Activated CD4-positive, alpha-beta T cell treated with anti-CD3 and anti-CD28 coated beads, Interleukin-2, amount 10 ng/mL, durations not matched to agents 24 days and 14 days (primary cell): ENCODE measurements around the gene NRAP. TPM values are rescaled to one million over a fixed set of nuclear protein-coding genes. Genes with fewer than 3 reads are reported as not detected.
A peak's percentile ranks its signal among the peaks of the same experiment; 100 is the strongest.
"Not testable (repeated sequence)": the region's sequence is repeated elsewhere in the genome, so short reads cannot be mapped to it uniquely, and the experiment has no call there.

Experiments
- DNase-seq: peaks from one replicate; pipeline ENCODE4 v3.0.0; 2022
- H3K27ac Mint-ChIP-seq: one replicate; pipeline ENCODE4 v1.8.0; 2022; ENCODE audit warnings: mild to moderate bottlenecking, mixed read lengths
- H3K27me3 Mint-ChIP-seq: one replicate; pipeline ENCODE4 v1.8.0; 2022; ENCODE audit warnings: mixed read lengths
- H3K36me3 Mint-ChIP-seq: one replicate; pipeline ENCODE4 v1.8.0; 2022; ENCODE audit warnings: low read depth, mild to moderate bottlenecking, mixed read lengths
- H3K4me1 Mint-ChIP-seq: one replicate; pipeline ENCODE4 v1.8.0; 2021; ENCODE audit warnings: mixed read lengths
- H3K4me3 Mint-ChIP-seq: one replicate; pipeline ENCODE4 v1.8.0; 2022; ENCODE audit warnings: mild to moderate bottlenecking, moderate library complexity, mixed read lengths
- H3K9me3 Mint-ChIP-seq: one replicate; pipeline ENCODE4 v1.8.0; 2021; ENCODE audit warnings: mixed read lengths
- intact Hi-C: fragments of 100-400 bp; cut with micrococcal nuclease; formaldehyde crosslinking; loops from one replicate; pipeline ENCODE4 v1.15.1; 2023
- total RNA-seq: library from RNA; stranded (reverse); gene quantifications from 2 replicates; pipeline ENCODE4 v1.2.3, GENCODE V29; 2022

NRAP gene
- total RNA-seq, 1 donor from 2014 or later = not detected

GRCh38 chr10:113666682-113667252 is 2.9 kb upstream of the NRAP start:
- peak overlapping the region; percentile 15 for H3K4me3 Mint-ChIP-seq
- intact Hi-C loops = no loop called here
- H3K9me3 Mint-ChIP-seq = peaks cover 11% of the 10 kb centered on the region
- DNase-seq = peak; percentile 67
- H3K36me3 Mint-ChIP-seq = no peaks in the 10 kb centered on the region
- H3K4me1 Mint-ChIP-seq = peaks cover 16% of the 10 kb centered on the region
- peaks cover 15% of the 10 kb centered on the region for H3K27me3 Mint-ChIP-seq
- H3K27ac Mint-ChIP-seq = peak overlapping the region; percentile 72

- DNase-seq = no peak
- H3K27ac Mint-ChIP-seq = no peak overlapping the region
- peaks cover 7% of the 10 kb centered on the region for H3K9me3 Mint-ChIP-seq
- peaks cover 15% of the 10 kb centered on the region for H3K27me3 Mint-ChIP-seq
- intact Hi-C loops = no loop called here
- no peak overlapping the region for H3K4me3 Mint-ChIP-seq
- no peaks in the 10 kb centered on the region for H3K36me3 Mint-ChIP-seq
- peaks cover 16% of the 10 kb centered on the region for H3K4me1 Mint-ChIP-seq
Measured at GRCh38 chr10:113665806-113666354, 2.0 kb upstream of the NRAP start.

GRCh38 chr10:113665352-113665751 is 1.5 kb upstream of the NRAP start:
- intact Hi-C loops = no loop called here
- H3K4me1 Mint-ChIP-seq = peaks cover 16% of the 10 kb centered on the region
- peaks cover 7% of the 10 kb centered on the region for H3K9me3 Mint-ChIP-seq
- H3K36me3 Mint-ChIP-seq = no peaks in the 10 kb centered on the region
- peaks cover 15% of the 10 kb centered on the region for H3K27me3 Mint-ChIP-seq
- no peak overlapping the region for H3K4me3 Mint-ChIP-seq
- DNase-seq = no peak
- H3K27ac Mint-ChIP-seq = no peak overlapping the region

- peaks cover 16% of the 10 kb centered on the region for H3K4me1 Mint-ChIP-seq
- DNase-seq = no peak
- H3K27ac Mint-ChIP-seq = no peak overlapping the region
- H3K36me3 Mint-ChIP-seq = no peaks in the 10 kb centered on the region
- H3K4me3 Mint-ChIP-seq = no peak overlapping the region
- intact Hi-C loops = no loop called here
- H3K9me3 Mint-ChIP-seq = peaks cover 7% of the 10 kb centered on the region
- H3K27me3 Mint-ChIP-seq = peaks cover 17% of the 10 kb centered on the region
Measured at GRCh38 chr10:113663142-113663541, 699 bp downstream of the NRAP start.

- peaks cover 7% of the 10 kb centered on the region for H3K9me3 Mint-ChIP-seq
- peaks cover 23% of the 10 kb centered on the region for H3K27me3 Mint-ChIP-seq
- H3K4me1 Mint-ChIP-seq = peaks cover 4% of the 10 kb centered on the region
- H3K27ac Mint-ChIP-seq = no peak overlapping the region
- no peaks in the 10 kb centered on the region for H3K36me3 Mint-ChIP-seq
- H3K4me3 Mint-ChIP-seq = no peak overlapping the region
- DNase-seq = no peak
- intact Hi-C loops = no loop called here
Measured at GRCh38 chr10:113661332-113661731, 2.5 kb downstream of the NRAP start.

- no peak overlapping the region for H3K4me3 Mint-ChIP-seq
- no peaks in the 10 kb centered on the region for H3K36me3 Mint-ChIP-seq
- no peaks in the 10 kb centered on the region for H3K4me1 Mint-ChIP-seq
- peaks cover 32% of the 10 kb centered on the region for H3K27me3 Mint-ChIP-seq
- no peak overlapping the region for H3K27ac Mint-ChIP-seq
- intact Hi-C loops = no loop called here
- no peak for DNase-seq
- no peaks in the 10 kb centered on the region for H3K9me3 Mint-ChIP-seq
Measured at GRCh38 chr10:113657544-113657943, 6.3 kb downstream of the NRAP start.

GRCh38 chr10:113656896-113657295 is 6.9 kb downstream of the NRAP start:
- H3K27me3 Mint-ChIP-seq = peaks cover 31% of the 10 kb centered on the region
- no peaks in the 10 kb centered on the region for H3K9me3 Mint-ChIP-seq
- H3K27ac Mint-ChIP-seq = no peak overlapping the region
- H3K36me3 Mint-ChIP-seq = no peaks in the 10 kb centered on the region
- no peak for DNase-seq
- no peaks in the 10 kb centered on the region for H3K4me1 Mint-ChIP-seq
- no peak overlapping the region for H3K4me3 Mint-ChIP-seq
- intact Hi-C loops = no loop called here

GRCh38 chr10:113652456-113652855 is 11.4 kb downstream of the NRAP start:
- H3K4me1 Mint-ChIP-seq, H3K36me3 Mint-ChIP-seq, H3K4me3 Mint-ChIP-seq, intact Hi-C loops, H3K9me3 Mint-ChIP-seq, H3K27ac Mint-ChIP-seq, DNase-seq: not testable (repeated sequence)
- peaks cover 29% of the 10 kb centered on the region for H3K27me3 Mint-ChIP-seq

- intact Hi-C loops = no loop called here
Measured at GRCh38 chr10:113651898-113652297, 11.9 kb downstream of the NRAP start.

GRCh38 chr10:113651021-113651420 is 12.8 kb downstream of the NRAP start:
- Mint-ChIP-seq H3K36me3 (no peaks in the 10 kb centered on the region), H3K4me3 (no peak overlapping the region), H3K27ac (no peak overlapping the region), H3K4me1 (no peaks in the 10 kb centered on the region), H3K27me3 (peaks cover 26% of the 10 kb centered on the region), H3K9me3 (no peaks in the 10 kb centered on the region)
- intact Hi-C loops = no loop called here
- DNase-seq = no peak

More at GRCh38 chr10:113651898-113652297, 11.9 kb downstream of the NRAP start:
- Mint-ChIP-seq H3K36me3 (no peaks in the 10 kb centered on the region), H3K9me3 (no peaks in the 10 kb centered on the region), H3K4me1 (no peaks in the 10 kb centered on the region), H3K27me3 (peaks cover 28% of the 10 kb centered on the region), H3K27ac (no peak overlapping the region), H3K4me3 (no peak overlapping the region)
- DNase-seq = no peak

- no peak for DNase-seq
- H3K9me3 Mint-ChIP-seq = no peaks in the 10 kb centered on the region
- H3K4me3 Mint-ChIP-seq = no peak overlapping the region
- no peaks in the 10 kb centered on the region for H3K36me3 Mint-ChIP-seq
- no peak overlapping the region for H3K27ac Mint-ChIP-seq
- peaks cover 23% of the 10 kb centered on the region for H3K27me3 Mint-ChIP-seq
- H3K4me1 Mint-ChIP-seq = no peaks in the 10 kb centered on the region
- intact Hi-C loops = no loop called here
Measured at GRCh38 chr10:113650172-113650571, 13.7 kb downstream of the NRAP start.

GRCh38 chr10:113648478-113648877 is 15.4 kb downstream of the NRAP start:
- no peaks in the 10 kb centered on the region for H3K36me3 Mint-ChIP-seq
- intact Hi-C loops = no loop called here
- no peak overlapping the region for H3K27ac Mint-ChIP-seq
- H3K9me3 Mint-ChIP-seq = no peaks in the 10 kb centered on the region
- no peaks in the 10 kb centered on the region for H3K4me1 Mint-ChIP-seq
- no peak for DNase-seq
- H3K27me3 Mint-ChIP-seq = peaks cover 12% of the 10 kb centered on the region
- no peak overlapping the region for H3K4me3 Mint-ChIP-seq

GRCh38 chr10:113647812-113648211 is 16.0 kb downstream of the NRAP start:
- Mint-ChIP-seq H3K36me3 (no peaks in the 10 kb centered on the region), H3K4me1 (no peaks in the 10 kb centered on the region)

GRCh38 chr10:113646336-113647201 is 17.3 kb downstream of the NRAP start:
- Mint-ChIP-seq H3K4me1 (no peaks in the 10 kb centered on the region), H3K9me3 (no peaks in the 10 kb centered on the region), H3K27me3 (peaks cover 16% of the 10 kb centered on the region), H3K4me3 (no peak overlapping the region), H3K27ac (no peak overlapping the region), H3K36me3 (no peaks in the 10 kb centered on the region)
- DNase-seq = no peak
- intact Hi-C loops = no loop called here

More at GRCh38 chr10:113647812-113648211, 16.0 kb downstream of the NRAP start:
- H3K27me3 Mint-ChIP-seq = peaks cover 13% of the 10 kb centered on the region
- intact Hi-C loops = no loop called here
- H3K9me3 Mint-ChIP-seq = no peaks in the 10 kb centered on the region
- DNase-seq = no peak
- no peak overlapping the region for H3K4me3 Mint-ChIP-seq
- no peak overlapping the region for H3K27ac Mint-ChIP-seq
